ENCODE measurements around the gene CYB5R4.

CYB5R4 gene

DNA sequence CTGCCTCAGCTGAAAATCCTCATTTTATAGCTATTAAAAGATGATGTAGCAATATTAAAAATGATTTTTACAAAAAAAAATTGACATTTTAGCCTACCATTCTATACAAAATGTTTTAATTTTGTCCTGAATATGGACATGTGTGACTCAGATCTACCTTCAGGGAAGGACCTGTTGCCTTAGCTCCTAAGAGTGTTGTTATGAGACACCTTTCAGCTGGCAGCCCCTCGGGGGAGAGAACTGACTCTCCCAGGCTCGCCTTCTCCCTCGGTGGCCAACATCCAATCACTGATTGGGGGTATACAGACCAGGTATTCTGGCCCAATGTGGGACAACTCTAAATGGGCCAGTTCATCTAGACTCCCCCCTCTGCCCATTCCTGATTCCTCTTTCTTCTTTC lies 141.6 kb downstream of the CYB5R4 start:
- no peak for DNase-seq

DNA sequence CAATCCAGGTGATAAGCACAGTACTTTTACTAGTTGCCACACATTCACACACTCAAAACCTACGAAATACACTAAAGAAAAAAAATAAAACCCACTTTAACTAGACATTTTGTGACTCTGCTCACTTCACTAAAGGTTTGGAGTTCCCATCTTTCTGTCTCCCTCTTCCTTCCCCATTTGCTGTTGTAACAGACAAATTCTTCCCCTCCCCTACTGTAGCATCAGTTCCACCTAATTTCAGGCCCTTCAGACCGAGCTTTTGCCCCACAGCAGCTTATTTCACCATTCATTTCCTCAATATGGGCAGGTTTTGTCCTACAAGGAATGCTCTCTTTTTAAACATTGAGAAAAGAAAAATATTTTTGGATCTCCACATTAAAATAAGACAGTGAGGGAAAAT lies 142.7 kb downstream of the CYB5R4 start:
- DNase-seq: no peak

DNA sequence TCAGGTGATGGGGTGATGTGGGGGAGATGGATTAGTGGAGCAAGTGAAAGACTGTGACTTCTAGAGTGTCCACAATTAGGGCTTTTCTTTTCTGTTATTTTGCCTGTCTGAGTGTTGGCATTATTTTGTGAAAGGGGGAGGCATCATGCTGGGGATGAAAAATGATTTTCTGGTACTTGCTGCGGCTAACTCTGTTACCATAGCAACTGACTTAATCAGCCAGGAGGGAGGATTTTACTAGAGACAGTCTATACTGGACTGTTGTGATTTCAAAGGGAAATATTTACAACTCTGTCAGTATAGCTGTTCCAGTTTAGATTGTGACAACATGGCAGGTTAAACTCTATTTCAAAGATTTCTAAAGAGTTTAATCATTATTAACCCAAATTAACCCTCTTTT lies 143.6 kb downstream of the CYB5R4 start:
- no peak for DNase-seq

DNA sequence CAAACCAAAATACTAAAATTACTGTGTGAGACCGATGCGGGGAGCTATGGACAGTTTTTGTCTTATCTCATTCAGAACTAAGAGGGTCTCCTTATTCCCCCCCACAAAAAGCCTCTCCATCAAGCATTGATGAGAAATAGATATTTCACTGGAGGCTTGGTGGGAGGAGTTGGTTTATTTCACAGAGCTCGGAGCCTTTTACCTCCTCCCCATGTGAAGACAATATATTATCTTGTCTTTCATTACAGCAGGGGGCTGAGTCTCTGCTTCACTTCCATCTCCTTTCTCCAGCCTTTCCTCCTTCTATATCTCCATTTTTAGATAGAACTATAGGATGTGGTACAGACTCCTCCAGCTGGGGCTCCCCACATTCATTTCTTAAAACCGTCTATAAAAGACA lies 144.2 kb downstream of the CYB5R4 start:
- no peak for DNase-seq

GRCh38 chr6:84007871-84008270 lies 148.4 kb downstream of the CYB5R4 start:
- no peak for DNase-seq

DNA sequence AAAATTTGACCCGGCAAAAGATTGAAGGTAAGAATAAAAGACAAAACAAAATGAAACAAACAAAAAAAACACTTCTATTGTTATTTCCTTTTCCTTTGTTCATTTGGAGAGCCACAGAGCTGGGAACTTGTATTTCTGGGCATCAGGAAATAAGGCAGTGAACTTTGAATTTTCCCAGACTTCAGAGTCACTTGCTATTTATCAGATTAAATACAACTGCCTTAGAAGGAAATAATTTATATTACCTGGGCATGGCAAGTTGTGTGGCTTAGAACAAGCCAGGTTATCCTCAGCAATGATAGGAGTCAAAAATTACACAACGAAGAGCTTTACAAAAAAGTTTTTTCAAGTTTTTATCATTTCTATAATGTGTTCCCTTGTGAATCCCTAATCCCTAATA lies 153.9 kb downstream of the CYB5R4 start:
- no peak for DNase-seq

GRCh38 chr6:84013931-84014330 lies 154.4 kb downstream of the CYB5R4 start:
- no peak for DNase-seq

GRCh38 chr6:84016029-84016428 lies 156.5 kb downstream of the CYB5R4 start:
- no peak for DNase-seq

Data from activated CD4-positive, alpha-beta T cell treated with anti-CD3 and anti-CD28 coated beads, Interleukin-2, amount 50 U/mL, for 4 hours (primary cell).